GM19035 (cell line): Measurements from ENCODE around the gene WFDC2.
"Not testable (repeated sequence)": the region's sequence is repeated elsewhere in the genome, so short reads cannot be mapped to it uniquely, and the experiment has no call there.

ENCODE experiments used
- ATAC-seq: cut with Tn5 transposase; IDR thresholded peaks from one replicate; pipeline ENCODE4 v1.9.1; 2021; ENCODE audit not compliant: unreplicated experiment

The WFDC2 gene

DNA sequence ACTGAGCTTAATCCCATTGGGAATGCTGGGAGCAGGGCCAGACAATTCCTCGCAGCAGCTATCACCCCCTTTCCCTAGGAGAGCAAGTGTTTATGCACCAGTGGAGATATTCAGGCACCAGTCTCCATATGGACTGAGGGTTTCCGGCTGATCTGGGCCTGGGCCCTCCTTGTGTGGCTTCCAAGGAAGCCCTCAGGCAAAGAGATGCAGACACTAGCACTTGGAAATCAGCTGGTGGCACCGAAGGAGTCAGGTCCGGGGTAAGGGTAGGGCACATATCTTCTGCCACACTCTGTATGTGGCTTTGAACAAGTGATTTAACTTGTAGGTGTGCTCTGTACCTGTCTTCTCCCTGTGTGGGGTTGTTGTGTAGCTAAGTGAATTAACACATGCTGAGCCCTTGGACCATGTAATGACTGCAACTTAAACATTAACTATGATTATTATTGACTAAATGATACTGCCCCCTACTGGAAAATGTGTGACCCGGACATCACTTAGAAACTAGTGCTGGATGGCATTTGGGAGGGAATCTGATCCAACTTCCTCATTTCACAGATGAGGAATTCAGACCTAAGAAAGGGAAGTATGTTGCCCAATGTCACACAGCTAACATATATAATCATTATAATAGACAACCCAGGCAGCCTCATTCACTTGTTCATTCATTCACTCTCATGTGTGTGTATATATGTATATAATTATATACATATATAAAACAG lies 19.3 kb upstream of the WFDC2 start:
- ATAC-seq: no peak

DNA sequence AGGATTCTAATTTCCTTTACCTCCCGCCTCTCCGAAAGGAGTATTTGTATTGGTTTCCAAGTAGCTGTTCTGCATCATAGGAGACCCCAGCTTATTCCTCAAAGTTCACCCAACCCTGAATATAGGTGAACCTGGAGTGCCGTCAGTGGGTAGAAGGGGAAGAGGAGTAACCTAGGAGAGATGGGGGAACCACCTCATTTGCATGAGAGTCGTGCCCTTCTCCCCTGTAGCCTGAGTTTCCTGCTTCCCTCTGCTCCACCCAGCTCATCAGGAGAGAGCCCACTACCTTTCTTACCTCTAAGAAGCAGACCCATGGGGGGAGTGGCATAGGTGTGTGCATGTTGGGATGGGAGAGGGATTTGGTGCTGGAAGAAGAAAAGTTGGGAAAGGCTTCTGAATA lies 17.3 kb upstream of the WFDC2 start:
- ATAC-seq: no peak

DNA sequence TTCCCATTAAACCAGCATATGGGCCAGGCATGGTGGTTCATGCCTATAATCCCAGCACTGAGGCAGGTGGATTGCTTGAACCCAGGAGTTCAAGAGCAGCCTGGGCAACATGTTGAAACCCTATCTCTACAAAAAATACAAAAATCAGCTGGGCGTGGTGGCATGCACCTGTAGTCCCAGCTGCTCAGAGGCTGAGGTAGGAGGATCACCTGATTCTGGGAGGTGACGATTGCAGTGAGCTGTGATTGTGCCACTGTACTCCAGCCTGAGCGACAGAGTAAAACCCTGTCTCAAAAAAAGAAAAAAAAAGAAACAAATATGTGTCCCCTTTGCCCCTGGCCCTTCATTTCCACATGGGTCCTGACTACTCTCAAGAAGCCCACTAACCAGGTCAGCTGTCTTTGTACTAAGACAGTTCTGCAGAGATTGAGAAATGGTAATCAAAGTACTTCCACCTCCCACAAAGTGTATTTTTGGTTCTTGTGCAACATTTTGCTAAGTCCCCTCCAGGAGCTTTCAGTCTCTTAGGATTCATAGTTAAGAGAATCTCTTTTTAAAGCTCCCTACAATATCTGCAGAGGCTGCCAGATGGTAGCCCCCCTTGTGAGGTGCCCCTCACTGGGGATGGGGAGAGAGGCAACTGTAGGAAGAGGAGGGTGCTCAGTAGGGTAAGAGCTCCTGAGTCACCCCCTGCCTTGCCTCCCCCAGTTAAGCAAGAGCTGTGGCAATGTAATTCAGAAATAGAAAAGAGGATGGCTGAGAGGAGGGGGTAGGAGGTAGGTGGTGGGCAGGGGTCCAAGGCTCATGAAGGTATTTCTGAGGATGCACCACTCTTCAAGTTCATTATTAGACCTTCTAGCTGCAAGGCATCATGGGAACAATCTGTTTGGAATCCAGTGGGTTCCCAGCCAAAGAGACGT lies 16.5 kb upstream of the WFDC2 start:
- no peak for ATAC-seq

DNA sequence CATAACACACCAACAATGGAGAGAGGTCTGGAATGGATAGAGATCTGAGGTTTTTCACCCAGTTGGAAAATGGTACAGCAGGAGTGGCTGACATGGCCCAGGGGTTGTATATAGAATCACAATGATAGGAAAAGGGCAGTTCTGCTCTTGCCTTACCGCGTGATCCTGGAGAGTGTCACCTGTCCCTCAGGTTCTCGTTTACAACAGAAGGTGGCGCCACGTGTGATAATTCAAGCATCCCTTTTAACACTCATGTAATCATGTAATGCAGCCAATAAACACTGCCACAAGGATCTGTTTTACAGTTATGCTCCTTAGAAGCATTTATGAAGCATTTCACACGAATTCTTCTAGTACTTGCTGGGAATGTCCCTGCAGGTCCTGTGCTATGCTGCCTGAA lies 12.9 kb upstream of the WFDC2 start:
- ATAC-seq: no peak

DNA sequence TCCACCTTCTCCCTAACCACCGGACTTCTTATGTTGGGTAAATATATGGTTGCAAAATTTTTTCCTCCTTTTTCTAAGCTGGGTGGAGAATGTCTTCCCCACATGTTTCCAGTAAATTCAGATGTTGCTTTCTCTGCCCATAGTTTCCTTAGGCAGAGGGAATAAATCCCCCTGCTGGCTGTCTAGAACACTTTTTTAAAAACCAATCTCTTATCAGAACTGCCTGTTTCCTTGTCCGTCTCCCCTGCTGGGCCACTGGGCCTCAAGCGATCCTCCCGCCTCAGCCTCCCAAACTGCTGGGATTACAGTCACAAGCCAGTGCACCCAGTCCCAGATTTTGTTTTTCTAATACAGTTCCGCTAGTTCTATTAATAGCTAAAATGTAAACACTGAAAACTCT lies 9.9 kb upstream of the WFDC2 start:
- ATAC-seq: no peak

DNA sequence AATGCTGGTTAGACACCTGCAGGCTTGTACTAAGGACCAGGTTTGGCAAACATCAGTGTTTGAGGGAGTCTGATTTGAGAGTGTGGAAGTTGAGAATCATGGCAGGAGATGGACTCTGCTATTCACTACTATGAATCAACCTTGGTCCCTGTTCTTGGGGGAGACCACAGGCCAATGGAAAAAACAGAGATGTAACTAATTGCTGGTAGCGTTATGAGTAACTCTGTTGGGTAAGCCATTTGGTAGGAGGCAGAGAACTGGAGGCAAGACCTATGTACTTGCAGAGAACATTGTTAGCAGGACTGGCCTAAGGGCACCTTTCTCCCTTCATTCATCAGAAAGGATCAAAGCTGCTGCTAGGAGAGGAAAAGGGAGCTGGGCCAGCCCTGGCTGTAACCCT lies 8.3 kb upstream of the WFDC2 start:
- ATAC-seq: no peak

DNA sequence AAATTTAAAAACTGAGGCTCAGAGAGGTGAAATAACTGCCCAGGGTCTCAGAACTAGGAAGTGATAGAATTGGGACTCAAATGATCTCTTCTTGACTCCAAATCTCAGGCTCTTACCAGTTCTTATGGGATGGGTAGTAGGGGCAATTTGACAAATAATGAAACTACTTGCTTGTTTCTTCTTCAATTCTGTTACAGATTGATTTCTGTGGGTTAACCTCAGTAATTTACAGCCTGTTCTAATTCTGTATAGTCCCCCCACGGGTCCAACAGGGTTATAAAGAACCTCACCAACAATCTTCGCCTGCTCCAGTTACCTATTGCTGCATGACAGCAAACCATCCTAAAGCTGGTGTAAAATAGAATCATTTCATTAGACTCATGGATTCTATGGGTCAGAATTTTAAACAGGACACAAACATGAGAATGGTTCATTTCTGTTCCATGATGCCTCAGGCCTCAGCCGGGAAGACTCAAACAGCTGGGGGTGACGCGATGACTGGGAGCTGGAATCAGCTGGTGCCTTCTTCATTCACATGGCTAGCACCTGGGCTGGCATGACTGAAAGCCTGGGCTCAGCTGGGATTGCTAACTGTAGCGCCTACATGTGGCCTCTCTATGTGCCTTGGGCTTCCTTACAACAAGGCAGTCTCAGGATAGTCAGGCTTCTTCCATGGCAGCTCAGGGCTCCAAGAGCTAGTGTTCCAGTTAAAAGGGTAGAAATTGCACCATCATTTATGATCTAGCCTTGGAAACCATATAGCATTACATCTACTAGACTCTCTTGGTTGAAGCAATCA lies 6.6 kb upstream of the WFDC2 start:
- ATAC-seq: no peak

DNA sequence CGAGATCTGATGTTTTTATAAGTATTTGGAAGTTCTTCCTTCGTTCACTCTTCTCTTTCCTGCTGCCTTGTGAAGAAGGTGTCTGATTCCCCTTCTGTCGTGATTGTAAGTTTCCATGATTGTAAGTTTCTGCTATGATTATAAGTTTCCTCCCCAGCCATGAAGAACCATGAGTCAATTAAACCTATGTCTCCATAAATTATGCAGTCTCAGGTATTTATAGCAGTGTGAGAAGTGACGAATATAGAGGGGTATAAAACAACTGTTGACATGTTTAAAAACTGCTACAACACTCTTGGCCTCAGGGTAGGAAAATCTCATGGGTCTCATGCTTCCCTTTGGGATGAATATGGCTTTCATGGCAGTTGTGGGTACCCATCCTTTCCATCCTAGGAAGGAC lies 5.8 kb upstream of the WFDC2 start:
- no peak for ATAC-seq

DNA sequence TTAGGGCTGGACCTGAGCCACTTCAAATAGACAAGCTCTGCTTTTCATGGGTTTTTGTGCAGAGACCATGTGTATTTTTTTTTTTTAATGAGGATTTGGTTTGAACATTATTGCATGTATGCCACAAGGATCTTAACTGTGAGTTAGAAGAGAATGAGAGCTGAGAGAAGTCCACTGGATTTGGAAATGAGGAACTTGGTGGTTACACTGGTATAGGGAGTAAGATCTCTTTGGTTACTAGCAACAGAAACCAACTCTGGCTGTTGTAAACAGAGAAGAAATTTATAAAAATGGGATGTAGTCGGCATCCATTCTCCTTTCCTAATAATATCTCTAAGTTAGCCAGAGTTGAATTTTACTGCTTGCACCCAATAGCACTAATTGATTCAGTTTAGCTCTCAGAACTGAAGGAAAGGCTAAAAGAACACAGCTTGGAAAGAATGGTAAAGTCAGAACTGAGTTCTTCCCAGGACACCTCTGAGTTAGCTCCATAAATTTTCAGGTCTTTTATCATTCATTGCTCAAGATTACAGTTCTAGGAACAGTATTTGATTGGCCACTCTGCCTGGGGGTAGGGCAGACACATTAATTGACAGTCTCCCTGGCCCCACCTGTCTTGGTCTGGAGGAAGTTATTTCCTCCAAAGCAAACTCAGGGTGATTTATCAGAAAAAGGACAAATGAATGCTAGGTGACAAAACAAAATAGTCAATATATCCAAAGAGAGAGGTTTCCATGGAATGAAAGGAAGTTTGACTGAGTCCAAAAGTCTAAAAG lies 3.9 kb upstream of the WFDC2 start:
- no peak for ATAC-seq

DNA sequence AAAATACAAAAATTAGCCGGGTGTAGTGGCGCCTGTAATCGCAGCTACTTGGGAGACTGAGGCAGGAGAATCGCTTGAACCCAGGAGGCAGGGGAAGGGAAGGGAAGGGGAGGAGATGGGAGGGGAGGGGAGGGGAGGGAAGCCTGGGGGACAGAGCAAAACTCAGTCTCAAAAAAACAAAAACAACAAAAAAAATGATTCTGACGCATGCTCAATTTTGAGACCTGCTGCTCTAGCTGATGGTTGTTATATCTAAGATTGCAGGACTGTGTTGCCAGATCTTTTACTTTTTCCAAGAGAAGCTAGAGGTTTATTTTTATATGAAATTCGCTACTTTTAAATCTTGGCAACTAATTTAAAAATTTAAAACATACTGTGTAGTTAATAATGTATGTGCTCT lies 2.4 kb upstream of the WFDC2 start:
- no peak for ATAC-seq

DNA sequence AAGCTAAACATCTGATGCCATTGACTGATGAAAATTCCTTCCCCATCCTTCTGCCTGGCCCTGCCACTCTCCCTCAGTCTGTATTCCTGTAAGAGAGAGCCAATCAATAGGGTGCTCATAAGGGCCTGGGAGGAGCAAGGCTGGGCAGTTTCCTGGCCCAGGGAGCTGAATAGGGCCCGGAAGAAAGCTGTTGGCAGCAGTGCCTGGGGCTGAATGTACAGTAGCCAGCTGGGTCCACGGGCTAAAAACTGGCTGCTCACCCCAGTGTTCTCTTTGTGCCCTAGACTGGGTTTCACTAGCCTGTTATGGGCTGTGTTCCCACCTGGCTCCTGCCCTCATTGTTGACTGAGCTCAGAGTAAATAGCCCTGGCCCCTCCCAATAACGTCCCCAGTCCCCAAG lies 1.7 kb upstream of the WFDC2 start:
- no peak for ATAC-seq

DNA sequence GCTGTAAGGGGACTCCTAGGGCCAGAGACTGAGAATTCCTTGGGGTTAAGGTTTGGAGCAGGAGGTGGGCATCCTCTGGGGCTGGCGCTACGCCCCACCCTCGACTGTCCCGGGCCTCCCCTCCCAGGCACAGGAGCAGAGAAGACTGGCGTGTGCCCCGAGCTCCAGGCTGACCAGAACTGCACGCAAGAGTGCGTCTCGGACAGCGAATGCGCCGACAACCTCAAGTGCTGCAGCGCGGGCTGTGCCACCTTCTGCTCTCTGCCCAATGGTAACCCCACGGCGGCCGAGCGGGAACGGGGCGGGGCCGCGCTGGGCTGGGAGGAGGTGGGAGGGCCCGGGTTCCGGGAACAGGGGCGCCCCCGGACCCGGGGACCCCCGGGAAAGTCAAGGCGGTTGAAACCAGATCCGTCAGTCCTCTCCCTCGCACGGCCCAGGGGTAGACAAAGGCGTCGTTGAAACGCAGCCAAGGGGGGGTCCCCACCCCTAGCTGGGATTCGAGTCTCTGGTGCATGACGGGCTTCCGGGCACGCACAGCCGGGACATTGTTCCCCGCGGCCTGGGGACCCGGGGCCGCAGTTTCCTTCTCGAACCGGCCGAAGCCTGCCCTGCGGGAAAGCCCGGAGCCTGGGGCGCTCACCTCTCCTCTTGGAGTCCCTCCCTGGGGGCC lies 844 bp downstream of the WFDC2 start:
- no peak for ATAC-seq

DNA sequence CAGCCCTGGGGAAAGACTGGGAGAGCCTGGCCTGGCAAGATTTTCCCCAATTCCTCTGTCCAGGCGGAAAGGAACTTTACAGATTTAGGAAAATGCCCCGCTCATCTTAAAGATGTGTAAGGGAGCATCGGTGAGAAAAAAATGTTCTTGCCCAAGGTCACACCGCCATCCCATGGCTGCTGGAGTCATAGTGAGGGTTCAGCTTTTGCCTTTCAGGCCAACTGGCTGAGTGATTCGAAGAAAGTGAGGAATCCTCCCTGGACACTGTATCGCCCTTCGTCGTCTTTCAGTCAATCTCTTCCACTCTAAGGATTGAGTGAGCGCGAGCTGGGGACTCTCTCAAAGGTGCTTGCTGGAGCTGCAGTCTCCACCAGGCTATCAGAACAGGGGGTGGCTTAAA lies 1.4 kb downstream of the WFDC2 start:
- ATAC-seq: no peak

DNA sequence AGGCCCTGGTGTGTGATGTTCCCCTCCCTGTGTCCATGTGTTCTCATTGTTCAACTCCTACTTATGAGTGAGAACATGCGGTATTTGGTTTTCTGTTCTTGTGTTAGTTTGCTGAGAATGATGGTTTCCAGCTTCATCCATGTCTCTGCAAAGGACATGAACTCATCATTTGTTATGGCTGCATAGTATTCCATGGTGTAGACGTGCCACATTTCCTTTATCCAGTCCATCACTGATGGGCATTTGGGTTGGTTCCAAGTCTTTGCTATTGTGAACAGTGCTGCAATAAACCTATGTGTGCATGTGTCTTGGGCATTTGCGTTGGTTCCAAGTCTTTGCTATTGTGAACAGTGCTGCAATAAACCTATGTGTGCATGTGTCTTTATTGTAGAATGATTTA lies 2.7 kb downstream of the WFDC2 start:
- not testable (repeated sequence) for ATAC-seq

DNA sequence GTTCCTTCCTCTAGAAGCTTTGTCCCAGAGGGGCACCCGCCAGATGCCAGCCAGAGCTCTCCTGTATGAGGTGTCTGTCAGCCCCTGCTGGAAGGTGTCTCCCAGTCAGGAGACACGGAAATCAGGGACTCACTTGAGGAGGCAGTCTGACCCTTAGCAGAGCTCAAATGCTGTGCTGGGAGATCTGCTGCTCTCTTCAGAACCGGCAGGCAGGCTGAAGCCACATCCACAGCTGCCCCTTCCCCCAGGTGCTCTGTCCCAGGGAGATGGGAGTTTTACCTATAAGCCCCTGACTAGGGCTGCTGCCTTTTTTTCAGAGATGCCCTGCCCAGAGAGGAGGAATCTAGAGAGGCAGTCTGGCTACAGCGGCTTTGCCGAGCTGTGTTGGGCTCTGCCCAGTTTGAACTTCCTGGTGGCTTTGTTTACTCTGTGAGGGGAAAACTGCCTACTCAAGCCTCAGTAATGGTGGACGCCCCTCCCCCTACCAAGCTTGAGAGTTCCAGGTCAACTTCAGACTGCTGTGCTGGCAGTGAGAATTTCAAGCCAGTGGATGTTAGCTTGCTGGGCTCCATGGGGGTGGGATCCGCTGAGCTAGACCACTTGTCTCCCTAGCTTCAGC lies 8.1 kb downstream of the WFDC2 start:
- not testable (repeated sequence) for ATAC-seq

DNA sequence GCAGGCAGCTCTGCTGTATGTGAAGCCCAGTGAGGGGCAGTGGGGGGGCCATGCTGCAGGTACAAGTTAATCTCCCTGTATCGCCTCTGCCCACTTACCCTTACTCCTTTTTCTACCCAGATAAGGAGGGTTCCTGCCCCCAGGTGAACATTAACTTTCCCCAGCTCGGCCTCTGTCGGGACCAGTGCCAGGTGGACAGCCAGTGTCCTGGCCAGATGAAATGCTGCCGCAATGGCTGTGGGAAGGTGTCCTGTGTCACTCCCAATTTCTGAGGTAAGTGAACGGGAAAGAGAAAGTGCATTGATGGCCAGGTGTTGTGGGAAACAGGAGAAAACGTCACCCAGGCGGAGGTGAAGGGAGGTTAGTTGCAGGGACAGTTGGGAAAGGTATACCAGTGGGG lies 10.3 kb downstream of the WFDC2 start:
- ATAC-seq: no peak

DNA sequence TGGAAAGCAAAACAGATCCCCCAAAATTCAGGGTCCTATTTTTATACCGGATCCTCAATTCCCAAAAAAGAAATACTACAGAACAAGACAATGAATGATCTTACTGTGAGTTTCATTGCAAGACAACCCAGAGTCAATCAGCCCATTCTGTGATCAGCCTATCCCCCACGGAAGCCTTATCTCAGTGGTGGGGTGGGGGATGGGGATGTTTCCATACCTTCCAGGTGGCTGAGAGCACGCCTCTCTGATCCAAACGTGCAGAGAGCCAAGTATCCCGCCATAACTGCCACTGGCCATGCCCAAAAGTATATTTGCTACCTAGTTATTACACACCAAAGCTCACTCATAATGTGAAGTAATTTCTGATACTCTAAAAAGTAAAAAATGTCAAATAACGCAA lies 15.1 kb downstream of the WFDC2 start:
- no peak for ATAC-seq

DNA sequence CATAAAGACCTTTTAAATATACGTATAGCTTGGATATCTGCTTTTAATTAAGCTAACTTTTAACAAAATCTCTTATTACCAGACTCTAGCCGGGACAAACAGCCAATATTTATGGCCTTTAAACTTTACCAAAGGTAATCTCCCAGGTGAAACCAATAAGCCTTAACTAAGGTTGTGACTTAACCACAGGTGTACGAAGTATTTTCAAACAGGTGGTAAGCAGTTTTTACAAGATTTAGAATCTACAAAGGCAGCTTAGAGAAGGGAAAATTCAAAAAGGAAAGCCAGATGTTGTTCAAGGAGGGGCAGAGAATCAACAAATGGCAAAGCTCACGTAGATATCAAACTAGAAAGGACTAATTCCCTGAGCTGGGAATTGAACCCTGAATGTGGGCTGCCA lies 15.8 kb downstream of the WFDC2 start:
- no peak for ATAC-seq

DNA sequence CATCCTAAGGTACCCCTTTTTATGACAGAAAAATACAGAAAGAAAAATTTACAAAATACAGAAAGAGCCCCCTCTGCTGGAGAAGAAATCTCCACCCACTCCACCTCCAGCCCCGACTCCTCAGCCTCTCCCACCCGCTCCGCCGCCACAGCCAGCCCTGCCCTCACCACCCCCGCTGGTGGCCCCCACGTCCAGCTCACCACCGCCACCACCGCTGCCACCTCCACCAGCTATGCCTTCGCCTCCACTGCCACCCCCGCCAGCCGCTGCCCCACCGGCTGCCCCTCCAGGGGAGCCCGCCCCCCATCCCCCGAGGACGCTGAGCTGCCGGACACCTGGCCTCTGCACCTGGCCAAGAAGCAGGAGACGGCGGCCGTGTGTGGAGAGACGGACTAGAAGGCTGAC lies 17.7 kb downstream of the WFDC2 start:
- ATAC-seq: no peak

DNA sequence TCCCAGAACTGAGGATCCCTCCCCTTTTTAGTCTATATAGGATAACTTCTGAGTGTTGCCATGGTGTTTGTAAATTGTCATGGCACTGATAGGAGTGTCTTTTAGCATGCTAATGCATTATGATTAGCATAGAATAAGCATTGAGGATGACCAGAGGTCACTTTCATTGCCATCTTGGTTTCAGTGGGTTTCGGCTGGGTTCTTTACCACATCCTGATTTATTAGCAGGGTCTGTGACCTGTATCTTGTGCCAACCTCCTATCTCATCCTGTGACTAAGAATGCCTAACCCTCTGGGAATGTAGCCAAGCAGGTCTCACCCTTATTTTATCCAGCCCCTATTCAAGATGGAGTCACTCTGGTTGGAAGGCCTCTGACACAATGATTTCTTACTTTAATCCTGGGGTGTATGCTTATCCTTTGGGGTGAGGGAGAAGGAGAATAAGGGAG lies 19.6 kb downstream of the WFDC2 start:
- ATAC-seq: no peak
